Pancreas (tissue), 10 donors: Measurements from ENCODE around the gene ETFA. TPM values are rescaled to one million over a fixed set of nuclear protein-coding genes. Genes with fewer than 3 reads are reported as not detected.
A peak's percentile ranks its signal among the peaks of the same experiment; 100 is the strongest.

Experiments
- ATAC-seq, 4 donors: fragments of 200-7000 bp; cut with Tn5 transposase; one replicate each; pipeline versions ENCODE4 v1.8.0 to v1.9.1; 2020; ENCODE audit warnings: mild to moderate bottlenecking in 4 of 4, moderate library complexity in 4 of 4
- DNase-seq, 6 donors: peaks; one replicate each; pipeline ENCODE4 v3.0.0-alpha.2; 2020
- FAIRE-seq: peaks from 2 replicates; lab custom pipeline; 2012; peaks lifted over from hg19 to GRCh38; lab: Jason Lieb, UNC
- H3K27ac ChIP-seq, 4 donors: fragments of 200-600 bp; sonication (generic); 1 replicate in 3 of 4; 2 replicates in 1 of 4; pipeline versions ENCODE4 v1.5.0 to v1.8.0; 2020
- H3K27me3 ChIP-seq, 4 donors: fragments of 200-600 bp; one replicate each; pipeline ENCODE4 v1.8.0; 2021
- H3K36me3 ChIP-seq, 3 donors: fragments of 200-600 bp; sonication (generic) in 1 of 3; one replicate each; pipeline versions ENCODE4 v1.5.0 to v1.8.0; 2020 to 2021
- H3K4me1 ChIP-seq, 3 donors: fragments of 200-600 bp; one replicate each; pipeline ENCODE4 v1.8.0; 2021
- H3K4me3 ChIP-seq, 4 donors: fragments of 200-600 bp; sonication (generic) in 2 of 4; one replicate each; pipeline versions ENCODE4 v1.5.0 to v1.8.0; 2020 to 2021
- H3K9me3 ChIP-seq, 4 donors: fragments of 200-600 bp; one replicate each; pipeline ENCODE4 v1.8.0; 2021
- CTCF ChIP-seq, 4 donors: fragments of 200-600 bp; sonication (generic) in 3 of 4; IDR thresholded peaks; one replicate each; pipeline versions ENCODE4 v1.5.0 to v1.8.0; 2021; ENCODE audit warnings: antibody characterized with exemption in 4 of 4
- WGBS, 2 donors: extraction: QIAGEN DNeasy Blood & Tissue Kit; methylation state at CpG; one replicate each; pipeline ENCODE4 v1.1.7; 2013; 5-methylcytosine and 5-hydroxymethylcytosine counted together
- intact Hi-C, 3 donors: fragments of 100-400 bp; cut with DNase I; formaldehyde crosslinking; loops; one replicate each; pipeline versions ENCODE4 v1.11.1 to v1.14.2; 2022
- polyA plus RNA-seq, 2 donors: library from polyadenylated mRNA; stranded (reverse); fragments of 200-250 nt; gene quantifications; one replicate each; pipeline ENCODE4 v1.2.3, GENCODE V29; 2013
- total RNA-seq, 6 donors: library from RNA; stranded (reverse); fragmentation: NEBNext Ultra II Directional in 4 of 6; extraction: Animal tissue kit (Norgen Biotek cat#: 25700) in 4 of 6; gene quantifications; one replicate each; pipeline versions ENCODE4 v1.2.1 to v1.2.4, GENCODE V29; 2021 to 2023
- donor health status: healthy with polysubstance abuse.
- donor health status: DM: no; HTN: no; CAD: no; lungs with moderate emphysema.
- donor health status: DM: no; HTN: no; CAD: no.
- donor health status: control.
- donor health status: control.
- donor health status: Bipolar disorder and iron deficiency.
- donor health status: DM: yes; HTN: yes; CAD: no.
- donor health status: DM: no; HTN: no; CAD: no.
- donor health status: DM: no; HTN: no; CAD: no.
- donor health status: DM: yes; HTN: yes; CAD: no.

ETFA gene
- total and polyA plus RNA-seq, 8 donors, result 27.5 to 51.2 (median 42.3) TPM

- no peak for DNase-seq
- Histone ChIP-seq H3K27ac (no peak overlapping the region), H3K27me3 (no peaks in the 10 kb centered on the region), H3K9me3 (no peaks in the 10 kb centered on the region), H3K36me3 (peaks cover 0 to 13% (median 7%) of the 10 kb centered on the region in 3 donors), H3K4me1 (no peaks in the 10 kb centered on the region), H3K4me3 (no peak overlapping the region)
- intact Hi-C loops, result no loop called here
- ATAC-seq, result peak in 1 of 4 donors; percentile 53
- TF ChIP-seq CTCF (IDR thresholded peaks at IDR 0.05), result peak in 1 of 4 donors; percentile 4
- no peak for FAIRE-seq
- 88 to 91% methylated on average over 1 of the region's 1 CpG for WGBS, 2 donors
These were observed 25.9 kb downstream of the ETFA start for GRCh38 chr15:76285241-76285825.

GRCh38 chr15:76282465-76282864, 28.8 kb downstream of the ETFA start:
- no peak overlapping the region for H3K27ac ChIP-seq
- ATAC-seq (no peak), DNase-seq (no peak), FAIRE-seq (no peak)
- H3K4me3 ChIP-seq, result no peak overlapping the region
- no peak for TF ChIP-seq CTCF (IDR thresholded peaks at IDR 0.05)
- no peaks in the 10 kb centered on the region for H3K9me3 ChIP-seq
- no peaks in the 10 kb centered on the region for H3K4me1 ChIP-seq
- intact Hi-C loops, result no loop called here
- H3K36me3 ChIP-seq, result peaks cover 0 to 24% (median 13%) of the 10 kb centered on the region in 3 donors
- WGBS, 2 donors, result 55 to 58% methylated on average over 3 of the region's 3 CpGs
- H3K27me3 ChIP-seq, result no peaks in the 10 kb centered on the region

- WGBS, 2 donors, result 96% methylated on average over 1 of the region's 1 CpG
- no peaks in the 10 kb centered on the region for H3K4me1 ChIP-seq
- no peak overlapping the region for H3K27ac ChIP-seq
- no peak for ATAC-seq
- no peak overlapping the region for H3K4me3 ChIP-seq
- no peaks in the 10 kb centered on the region for H3K9me3 ChIP-seq
- H3K36me3 ChIP-seq, result peaks cover 0 to 23% (median 13%) of the 10 kb centered on the region in 3 donors
- TF ChIP-seq CTCF (IDR thresholded peaks at IDR 0.05), result no peak
- H3K27me3 ChIP-seq, result no peaks in the 10 kb centered on the region
- FAIRE-seq, result no peak
- intact Hi-C loops, result no loop called here
- no peak for DNase-seq
These were observed 32.6 kb downstream of the ETFA start for GRCh38 chr15:76278651-76279050.

GRCh38 chr15:76274821-76275220, 36.4 kb downstream of the ETFA start:
- no peak for FAIRE-seq
- intact Hi-C loops, result no loop called here
- no peak for TF ChIP-seq CTCF (IDR thresholded peaks at IDR 0.05)
- no peak for ATAC-seq
- Histone ChIP-seq H3K27me3 (no peaks in the 10 kb centered on the region), H3K4me1 (no peaks in the 10 kb centered on the region), H3K9me3 (no peaks in the 10 kb centered on the region), H3K4me3 (no peak overlapping the region), H3K27ac (no peak overlapping the region), H3K36me3 (peaks cover 0 to 42% (median 2%) of the 10 kb centered on the region in 3 donors)
- no peak for DNase-seq
- WGBS, 2 donors, result 90 to 92% methylated on average over 1 of the region's 1 CpG

- DNase-seq (no peak), FAIRE-seq (no peak), ATAC-seq (no peak)
- TF ChIP-seq CTCF (IDR thresholded peaks at IDR 0.05), result no peak
- Histone ChIP-seq H3K27me3 (no peaks in the 10 kb centered on the region), H3K4me1 (no peaks in the 10 kb centered on the region), H3K9me3 (no peaks in the 10 kb centered on the region), H3K36me3 (peaks cover 0 to 42% (median 3%) of the 10 kb centered on the region in 3 donors), H3K4me3 (no peak overlapping the region), H3K27ac (no peak overlapping the region)
- 27% methylated on average over 2 of the region's 2 CpGs for WGBS, 2 donors
- intact Hi-C loops, result no loop called here
These were observed 37.0 kb downstream of the ETFA start for GRCh38 chr15:76274226-76274625.
